Activated CD4-positive, alpha-beta T cell treated with anti-CD3 and anti-CD28 coated beads, Interleukin-2, amount 50 U/mL, for 4 hours (primary cell): Measurements from ENCODE around the gene EPC1.

Experiments
- DNase-seq, 2 experiments: peaks; one replicate each; pipeline ENCODE4 v3.0.0-alpha.2; 2020

Gene EPC1

DNA sequence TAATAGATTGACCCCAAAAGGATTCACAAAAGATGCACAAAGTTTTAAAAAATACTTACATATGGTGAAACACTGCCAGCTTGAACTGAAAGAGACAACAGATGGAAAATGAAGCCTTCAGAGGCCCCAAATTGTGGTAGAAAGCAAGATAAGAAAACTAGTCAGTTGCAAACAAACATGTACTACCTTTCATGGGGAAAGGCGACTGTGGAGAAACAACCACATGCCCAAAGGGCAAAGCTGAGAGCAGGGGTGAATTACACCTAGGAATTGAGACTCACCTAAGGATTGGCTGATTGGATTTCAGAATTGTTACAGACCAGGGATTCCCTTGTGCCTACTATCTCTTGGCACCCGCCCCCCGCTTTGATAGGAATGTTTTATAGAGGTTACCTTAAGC is 13.1 kb downstream of the EPC1 start:
- DNase-seq = no peak

- DNase-seq = peak; percentile 66 to 71
Measured at GRCh38 chr10:32332299-32332750, 14.6 kb downstream of the EPC1 start.

DNA sequence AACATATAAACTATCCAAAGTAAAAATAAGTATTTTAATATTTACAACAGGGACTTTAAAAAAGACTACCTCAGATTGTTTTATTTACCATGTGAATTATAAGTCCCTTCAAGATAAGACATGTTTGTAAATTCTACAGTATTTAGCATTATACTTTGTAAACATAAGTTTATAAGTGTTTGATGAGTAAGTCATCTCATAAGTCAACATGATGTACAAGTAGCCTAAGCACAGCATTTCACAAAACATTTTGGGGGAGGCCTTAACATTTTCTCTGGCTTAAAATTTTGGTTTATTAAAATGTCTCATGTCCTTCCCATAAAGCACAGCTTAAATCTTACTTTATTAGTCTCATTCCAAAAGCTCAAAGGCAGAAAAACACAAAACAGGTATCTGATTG is 15.4 kb downstream of the EPC1 start:
- DNase-seq = no peak

GRCh38 chr10:32330214-32330613 is 16.7 kb downstream of the EPC1 start:
- DNase-seq = no peak

DNA sequence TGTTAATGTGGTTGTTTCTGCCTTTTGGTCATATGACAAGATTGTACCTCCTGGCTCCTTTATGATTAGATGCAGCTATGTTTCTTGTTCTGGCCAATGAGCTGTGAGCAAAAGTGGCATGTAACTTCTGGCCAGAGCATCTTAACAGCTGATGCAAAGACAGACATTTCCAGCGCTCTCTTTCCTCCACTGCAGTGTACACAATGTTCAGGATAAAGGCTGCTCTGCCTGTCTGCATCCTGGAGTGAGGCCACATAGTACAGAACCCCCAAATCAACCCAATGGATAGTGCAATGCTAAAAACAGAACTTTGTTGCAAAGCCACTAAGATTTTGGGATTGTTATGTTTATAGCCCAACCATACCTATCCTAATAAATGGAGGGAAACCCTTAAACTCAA is 17.9 kb downstream of the EPC1 start:
- no peak for DNase-seq

DNA sequence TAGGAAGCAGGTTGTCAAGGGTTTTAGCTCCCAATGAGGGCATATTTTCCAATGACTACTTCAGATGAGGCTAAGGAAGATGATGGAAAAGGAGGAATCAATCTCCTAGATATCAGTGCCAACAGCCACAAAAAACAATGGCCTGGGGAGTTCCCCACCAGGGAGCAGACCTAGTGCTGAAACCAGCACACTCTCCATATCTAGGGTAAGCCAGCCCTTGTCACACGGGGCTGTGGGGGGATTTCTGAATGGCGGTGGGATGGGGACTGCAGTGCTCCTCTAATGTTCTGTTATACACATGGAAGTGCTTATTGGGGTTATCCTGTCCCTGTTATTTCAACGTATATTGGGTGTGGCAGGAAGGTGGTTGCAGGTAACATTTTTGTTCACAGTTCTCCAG is 18.5 kb downstream of the EPC1 start:
- no peak for DNase-seq

DNA sequence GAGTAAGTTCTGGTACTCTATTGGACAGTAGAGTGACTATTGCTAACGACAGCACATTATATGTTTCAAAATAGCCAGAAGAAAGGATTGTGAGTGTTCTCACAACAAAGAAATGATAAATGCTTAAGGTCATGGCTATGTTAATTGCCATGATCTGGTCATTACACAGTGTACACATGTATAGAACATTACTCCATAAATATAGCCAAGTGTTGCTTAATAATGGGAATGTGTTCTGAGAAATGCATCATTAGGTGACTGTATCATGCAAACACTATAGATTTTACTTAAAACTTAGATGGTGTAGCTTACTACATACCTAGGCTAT is 19.6 kb downstream of the EPC1 start:
- no peak for DNase-seq

DNA sequence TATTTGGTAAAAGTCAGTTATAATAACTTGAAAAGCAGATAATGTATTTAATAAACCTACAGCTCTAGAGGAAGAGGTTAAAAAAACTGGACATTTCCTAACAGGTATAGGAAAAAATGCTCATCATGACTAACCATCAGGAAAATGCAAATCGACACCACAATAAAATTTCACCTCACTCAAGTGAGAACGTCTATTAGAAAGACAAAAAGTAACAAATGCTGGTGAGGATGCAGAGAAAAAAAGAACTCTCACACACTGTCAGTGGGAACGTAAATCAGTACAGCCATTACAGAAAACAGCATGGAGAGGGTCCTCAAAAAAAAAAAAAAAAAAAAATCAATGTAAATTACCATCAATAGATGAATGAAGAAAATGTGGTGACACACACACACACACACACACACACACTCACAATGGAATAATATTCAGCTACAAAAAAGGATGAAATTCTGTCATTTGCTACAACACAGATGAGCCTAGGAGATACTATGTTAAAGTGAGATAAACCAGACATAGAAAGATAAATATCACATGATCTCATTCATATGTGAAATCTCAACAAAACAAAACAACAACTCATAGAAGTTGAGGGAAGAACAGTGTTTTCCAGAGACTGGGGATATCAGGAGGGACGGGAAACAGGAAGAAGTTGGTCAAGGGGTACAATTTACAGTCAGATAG is 20.1 kb downstream of the EPC1 start:
- no peak for DNase-seq

- no peak for DNase-seq
Measured at GRCh38 chr10:32326119-32326518, 20.8 kb downstream of the EPC1 start.

- no peak for DNase-seq
Measured at GRCh38 chr10:32323051-32323450, 23.9 kb downstream of the EPC1 start.

- DNase-seq = no peak
Measured at GRCh38 chr10:32321016-32321631, 25.8 kb downstream of the EPC1 start.

- DNase-seq = peak in 1 of 2 experiments; percentile 16
Measured at GRCh38 chr10:32318476-32318896, 28.5 kb downstream of the EPC1 start.

DNA sequence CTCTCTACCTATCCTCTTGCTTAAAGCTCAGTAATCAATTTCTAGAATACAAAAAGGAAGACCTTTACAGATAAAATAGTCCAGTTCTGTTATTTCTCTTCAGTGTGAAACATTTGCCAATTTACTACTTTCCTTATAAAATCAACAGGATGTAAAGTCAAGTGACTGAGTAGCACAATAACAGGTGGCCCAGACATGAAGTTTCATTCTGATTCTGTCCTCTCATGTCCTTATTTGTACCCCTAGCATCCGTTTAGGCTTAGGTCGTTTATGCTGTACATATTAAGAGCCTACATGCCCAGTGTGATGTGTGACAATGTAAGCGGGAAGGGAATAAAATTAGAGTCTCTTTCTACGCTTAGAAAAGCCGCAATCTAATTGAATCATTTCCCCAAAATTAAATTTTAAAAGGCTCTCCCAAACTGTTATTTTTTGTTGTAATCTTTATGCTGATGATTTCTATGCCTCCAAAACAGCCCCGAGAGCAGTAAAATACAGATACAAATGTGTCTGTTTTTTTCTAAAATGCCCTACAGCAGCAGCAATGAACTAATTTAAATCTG is 29.1 kb downstream of the EPC1 start:
- no peak for DNase-seq

DNA sequence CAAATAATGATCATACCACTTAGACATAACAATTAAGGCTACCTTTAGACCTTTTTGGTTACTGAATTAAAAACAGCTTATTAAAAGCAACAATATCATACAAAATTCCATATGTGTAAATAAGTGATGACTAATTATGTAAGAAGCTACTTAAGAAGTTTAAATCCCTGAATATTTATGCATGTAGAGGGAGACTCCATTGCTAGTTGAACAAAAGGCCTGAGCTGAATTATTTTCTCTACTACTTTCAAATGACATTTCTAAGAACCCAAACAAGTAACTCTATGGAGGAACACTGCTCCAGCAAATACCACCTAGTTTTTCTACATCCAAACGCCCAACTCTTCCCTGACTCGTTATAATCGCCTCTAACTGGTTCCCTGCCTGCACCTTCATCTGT is 31.5 kb downstream of the EPC1 start:
- DNase-seq = no peak

GRCh38 chr10:32314588-32314987 is 32.4 kb downstream of the EPC1 start:
- DNase-seq = no peak

GRCh38 chr10:32308027-32308603 is 38.8 kb downstream of the EPC1 start:
- DNase-seq = no peak

GRCh38 chr10:32307609-32308008 is 39.3 kb downstream of the EPC1 start:
- no peak for DNase-seq

DNA sequence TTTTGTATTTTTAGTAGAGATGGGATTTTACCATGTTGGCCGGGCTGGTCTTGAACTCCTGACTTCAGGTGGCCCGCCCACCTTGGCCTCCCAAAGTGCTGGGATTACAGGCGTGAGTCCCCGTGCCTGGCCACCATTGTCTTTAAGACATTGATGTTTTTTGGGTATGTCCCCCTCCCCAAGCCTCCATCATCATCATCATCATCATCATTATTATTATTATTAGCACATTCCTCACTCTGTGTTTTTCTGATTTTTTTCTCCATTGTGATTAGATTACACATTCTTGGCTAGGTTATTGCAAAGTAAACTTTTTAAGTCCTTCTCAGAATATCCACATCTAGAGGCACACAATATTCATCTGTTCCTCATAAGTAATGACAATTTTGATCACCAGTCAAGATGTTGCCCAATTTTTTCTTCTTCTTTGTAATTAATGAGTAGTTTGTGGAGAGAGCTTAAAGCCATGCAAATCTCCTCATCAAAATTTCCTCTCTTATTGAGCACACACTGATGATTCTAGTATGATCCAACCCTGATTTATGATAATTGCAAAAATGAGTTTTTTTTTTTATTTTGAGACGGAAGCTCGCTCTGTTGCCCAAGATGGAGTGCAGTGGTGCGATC is 47.5 kb downstream of the EPC1 start:
- no peak for DNase-seq

DNA sequence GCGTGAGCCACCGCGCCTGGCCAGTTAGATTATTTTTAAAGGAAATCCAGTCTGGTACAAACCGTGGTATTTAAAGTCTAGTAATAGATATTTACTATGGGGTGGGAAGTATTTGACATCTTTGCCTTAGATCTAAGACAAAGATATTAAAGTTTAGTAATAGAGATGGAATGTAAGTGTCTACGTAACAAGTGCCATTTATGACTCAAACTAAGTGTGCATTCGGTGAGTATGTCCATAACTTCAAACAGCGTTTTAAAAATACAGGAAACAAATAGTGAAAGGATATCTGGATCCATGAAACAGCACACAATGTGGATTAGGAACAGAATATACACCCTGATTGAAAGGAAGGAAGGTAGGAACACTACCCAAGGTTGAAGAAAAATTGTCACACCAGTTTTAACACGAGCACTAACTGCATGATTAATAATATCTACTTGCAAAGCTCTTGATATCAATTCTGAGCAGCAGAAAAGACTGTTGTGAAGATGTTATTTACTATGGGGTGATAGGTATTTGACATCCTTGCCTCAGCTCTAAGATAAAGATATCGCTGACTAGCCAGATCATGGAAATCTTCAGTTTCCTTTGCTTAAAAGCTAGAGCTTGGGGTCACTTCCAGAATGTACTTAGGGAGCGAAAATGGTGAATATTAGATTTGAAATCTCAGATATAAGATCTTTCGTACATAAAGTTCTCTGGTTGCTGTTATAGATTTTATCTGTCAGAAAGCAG is 48.7 kb downstream of the EPC1 start:
- no peak for DNase-seq

DNA sequence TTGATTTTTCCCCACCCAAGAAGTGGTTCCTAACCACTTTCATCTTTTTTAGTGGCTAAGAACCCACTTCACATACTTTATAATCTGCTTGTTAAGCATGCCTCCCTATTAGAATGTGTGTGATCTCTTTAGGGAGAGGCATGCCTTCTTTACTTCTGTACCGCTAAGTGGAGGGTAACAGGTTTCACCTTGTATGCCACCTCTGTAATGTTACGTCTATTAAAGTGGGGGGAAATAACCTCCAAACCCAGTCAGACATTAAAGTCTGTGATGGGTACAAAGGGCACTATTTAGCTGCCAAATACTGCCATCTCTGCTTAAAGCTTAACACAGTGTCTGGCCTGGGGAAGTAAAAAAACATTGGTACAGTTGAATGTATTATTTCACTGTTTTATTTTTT is 51.9 kb downstream of the EPC1 start:
- no peak for DNase-seq

DNA sequence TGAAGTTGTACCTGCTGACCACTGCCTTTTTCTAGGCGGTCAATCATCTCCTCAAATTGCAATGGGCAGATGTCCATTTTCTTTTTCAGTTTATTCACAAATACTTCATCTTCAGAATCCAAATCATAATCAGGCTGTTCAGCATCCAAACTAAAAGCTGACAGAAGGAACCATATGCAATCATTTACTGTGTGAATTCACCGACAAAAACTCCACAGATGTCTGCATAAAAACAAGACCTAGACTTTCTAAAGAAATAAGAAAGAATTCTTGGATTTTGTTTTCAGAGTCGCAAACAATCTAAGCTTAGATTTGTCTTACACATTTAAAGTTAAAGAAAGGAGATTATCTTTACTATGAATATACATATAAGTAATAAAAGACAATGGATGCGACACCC is 53.4 kb downstream of the EPC1 start:
- DNase-seq = no peak

DNA sequence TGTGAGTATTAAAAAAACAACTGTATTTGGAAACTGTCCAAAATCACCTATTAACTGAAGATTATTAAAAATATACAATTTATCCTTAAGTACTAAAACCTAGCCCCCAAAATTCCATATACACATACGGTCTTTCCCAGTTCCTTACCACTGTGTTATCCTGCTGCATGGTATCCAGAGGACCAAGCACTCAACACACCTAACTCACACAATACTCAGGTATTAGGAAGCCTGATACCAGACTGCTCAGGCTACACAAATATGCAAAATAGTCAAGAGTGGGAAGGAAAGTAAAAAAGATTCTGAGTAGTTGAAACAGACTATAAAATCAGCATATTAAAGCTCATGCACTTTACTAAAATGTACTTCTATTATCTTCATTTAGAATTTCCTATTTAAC is 67.2 kb downstream of the EPC1 start:
- no peak for DNase-seq

DNA sequence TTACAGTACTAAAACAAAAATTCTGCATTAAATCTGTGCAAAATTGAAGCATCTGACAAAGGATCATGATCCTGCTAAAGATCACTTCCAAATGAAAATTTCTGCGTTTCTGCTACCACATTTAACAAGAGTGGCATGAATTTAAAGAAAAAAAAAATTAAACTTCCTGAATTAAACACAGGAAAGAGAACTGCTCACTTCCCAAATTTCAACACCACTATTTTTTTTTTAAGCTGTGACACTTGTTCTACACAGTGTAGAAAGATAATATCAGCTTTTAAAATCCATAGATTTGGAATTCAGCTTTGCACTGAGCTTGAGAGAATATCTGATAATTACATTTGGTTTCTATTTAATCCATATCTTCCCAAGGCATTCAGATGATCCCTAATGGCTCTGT is 73.6 kb downstream of the EPC1 start:
- no peak for DNase-seq
